GM19324 (cell line): ENCODE data around the gene CCDC13.

Experiments used
- ATAC-seq: cut with Tn5 transposase; IDR thresholded peaks from one replicate; pipeline ENCODE4 v1.9.1; 2021; ENCODE audit warnings: mild to moderate bottlenecking, moderate library complexity; ENCODE audit not compliant: unreplicated experiment, low FRiP score

The CCDC13 gene

DNA sequence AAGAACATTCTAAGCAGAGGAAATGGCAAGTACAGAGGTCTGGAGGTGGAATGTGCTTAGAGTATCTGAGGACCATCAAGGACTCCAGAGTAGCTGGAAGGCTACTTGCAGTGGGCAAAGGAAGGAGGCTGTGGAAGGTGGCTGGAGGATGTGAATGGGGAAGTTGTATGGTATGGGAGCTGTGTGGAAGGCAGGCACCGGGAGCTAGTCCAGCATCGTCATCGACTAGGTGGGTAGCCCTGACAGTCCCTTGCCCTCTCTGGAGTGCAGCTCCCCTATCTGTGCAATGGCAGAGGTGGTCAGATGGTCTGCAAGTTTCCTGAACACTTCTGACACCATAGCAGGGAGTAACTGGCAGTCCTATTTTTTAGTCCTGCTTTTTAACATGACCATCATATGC is 19.3 kb downstream of the CCDC13 start:
- no peak for ATAC-seq

DNA sequence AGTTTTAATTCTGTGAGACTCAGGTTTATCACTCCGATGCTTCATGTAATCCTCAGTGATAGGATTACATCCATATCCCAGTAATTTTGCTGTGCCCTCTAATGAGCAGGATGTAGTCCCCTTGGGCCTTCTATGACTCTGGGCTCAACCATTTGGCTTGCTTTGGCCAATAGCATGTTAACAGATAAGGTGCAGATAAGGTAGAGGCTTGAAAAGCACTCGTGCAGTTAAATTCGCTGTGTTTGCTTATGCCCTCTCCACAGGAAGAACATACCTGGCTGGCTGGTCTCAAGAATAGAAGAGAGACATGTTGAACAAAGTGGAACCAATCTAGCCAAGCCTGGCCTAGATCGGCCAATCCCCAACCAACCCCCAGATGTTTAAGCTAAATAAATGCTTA is 20.1 kb downstream of the CCDC13 start:
- no peak for ATAC-seq

DNA sequence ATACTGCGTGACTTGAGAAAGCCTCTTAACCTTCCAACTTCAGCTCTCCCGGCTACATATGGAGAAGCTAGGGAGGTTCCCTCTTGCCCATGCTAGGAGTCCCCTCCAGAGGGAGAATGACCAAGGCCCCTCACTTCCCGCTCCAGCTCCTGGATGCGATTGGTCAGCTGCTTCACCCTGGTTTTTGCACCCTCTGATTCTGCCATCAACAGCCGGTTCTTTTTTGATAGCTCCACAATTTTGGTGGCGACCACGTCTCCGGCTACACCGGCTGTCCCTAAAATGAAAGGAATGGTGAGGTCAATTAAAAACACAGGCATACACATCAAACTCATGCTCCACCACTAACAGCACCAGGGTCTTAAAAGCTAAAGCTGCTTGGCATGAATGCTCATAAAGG is 20.6 kb downstream of the CCDC13 start:
- no peak for ATAC-seq

DNA sequence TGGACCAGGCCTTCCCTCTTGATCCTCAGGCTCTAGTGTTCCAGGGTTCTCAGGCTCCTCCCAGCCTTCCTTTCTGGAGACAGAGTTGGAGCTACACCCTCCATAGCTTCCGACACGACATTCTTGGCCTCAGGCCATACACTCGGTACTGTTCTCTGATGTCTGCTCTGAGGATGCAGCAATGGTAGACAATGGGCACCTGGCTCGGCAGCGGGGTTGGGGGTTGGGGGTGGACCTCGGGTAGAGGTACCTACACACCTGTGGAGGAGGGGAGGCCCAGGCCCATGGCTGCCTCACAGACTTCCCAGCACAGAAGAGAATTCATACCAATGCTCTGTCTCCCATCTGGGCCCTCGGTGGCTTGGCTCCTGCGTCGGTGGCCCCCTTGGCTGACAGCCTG is 21.4 kb downstream of the CCDC13 start:
- ATAC-seq: no peak

GRCh38 chr3:42750834-42751233 is 22.2 kb downstream of the CCDC13 start:
- ATAC-seq: no peak

DNA sequence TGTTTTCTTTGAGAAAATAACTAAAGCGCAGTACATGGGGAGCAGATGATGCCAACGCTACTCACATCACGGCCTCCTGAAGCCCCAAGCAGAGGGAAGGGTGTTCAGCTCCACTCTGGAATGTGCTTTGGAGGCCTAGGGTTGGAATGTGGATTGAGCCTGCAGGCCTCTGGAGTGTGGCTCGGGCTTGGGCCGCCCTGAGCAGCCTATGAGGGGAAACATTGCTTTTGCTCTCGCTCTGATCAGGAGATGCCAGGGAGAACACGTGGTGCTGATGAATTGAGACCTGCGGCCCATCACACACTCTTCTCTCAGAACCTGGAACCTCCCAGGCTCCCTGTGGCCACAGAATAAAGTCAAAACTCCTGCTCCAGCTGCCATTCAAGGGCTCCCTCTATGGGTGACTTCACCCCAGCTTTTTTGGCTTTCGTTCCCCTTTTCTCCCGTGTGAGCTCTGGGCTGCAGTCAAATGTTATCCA is 23.3 kb downstream of the CCDC13 start:
- ATAC-seq: no peak

- no peak for ATAC-seq
Measured at GRCh38 chr3:42749025-42749752, 23.9 kb downstream of the CCDC13 start.

GRCh38 chr3:42747581-42747980 is 25.5 kb downstream of the CCDC13 start:
- ATAC-seq: no peak

DNA sequence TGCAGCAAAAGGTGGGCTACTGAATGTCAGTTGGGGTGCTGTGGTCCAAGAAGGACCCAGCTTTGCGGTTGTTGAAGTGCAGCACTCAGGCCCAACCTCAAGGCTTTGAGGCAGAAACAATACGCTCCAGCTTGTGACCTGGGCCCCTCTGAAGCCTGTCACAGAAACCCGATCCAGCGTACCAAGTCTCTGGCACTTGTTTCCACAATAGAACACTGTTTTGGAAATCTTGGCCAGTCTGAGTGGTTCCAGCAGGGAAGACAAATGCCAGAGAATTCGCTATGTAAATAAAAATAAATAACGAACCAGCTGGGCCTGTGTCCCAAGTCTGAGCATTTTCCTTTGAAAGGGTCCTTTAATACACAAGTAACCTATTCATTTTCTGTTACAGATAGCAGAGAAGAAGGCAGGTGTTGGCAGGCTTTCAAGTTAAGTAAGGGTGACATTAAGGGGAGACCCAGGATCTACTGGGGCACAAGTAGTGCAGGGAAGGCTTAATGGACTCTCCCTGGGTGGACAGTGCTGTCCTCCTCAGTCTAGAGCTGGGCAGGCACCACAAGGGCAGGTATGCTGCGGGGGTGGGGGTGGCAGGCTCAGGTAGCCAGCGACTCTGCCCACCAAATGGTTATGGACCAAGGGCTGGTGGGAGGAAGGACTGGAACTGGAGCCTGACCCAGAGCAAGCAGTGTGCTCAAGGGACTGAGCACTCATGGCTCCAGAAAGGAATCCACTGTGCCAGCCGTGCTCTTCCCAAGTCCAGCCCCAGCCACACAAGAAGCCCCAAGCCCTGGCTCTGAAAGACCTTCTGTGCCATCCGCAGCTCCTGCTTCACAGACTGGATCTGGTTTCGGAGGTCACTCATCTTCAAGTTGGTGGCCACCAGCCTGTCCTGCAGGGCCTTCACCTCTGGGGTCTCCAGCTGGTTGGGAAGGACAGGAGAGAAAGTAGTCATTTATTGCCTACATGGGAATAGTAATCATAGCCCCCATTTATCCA is 26.3 kb downstream of the CCDC13 start:
- ATAC-seq: no peak

DNA sequence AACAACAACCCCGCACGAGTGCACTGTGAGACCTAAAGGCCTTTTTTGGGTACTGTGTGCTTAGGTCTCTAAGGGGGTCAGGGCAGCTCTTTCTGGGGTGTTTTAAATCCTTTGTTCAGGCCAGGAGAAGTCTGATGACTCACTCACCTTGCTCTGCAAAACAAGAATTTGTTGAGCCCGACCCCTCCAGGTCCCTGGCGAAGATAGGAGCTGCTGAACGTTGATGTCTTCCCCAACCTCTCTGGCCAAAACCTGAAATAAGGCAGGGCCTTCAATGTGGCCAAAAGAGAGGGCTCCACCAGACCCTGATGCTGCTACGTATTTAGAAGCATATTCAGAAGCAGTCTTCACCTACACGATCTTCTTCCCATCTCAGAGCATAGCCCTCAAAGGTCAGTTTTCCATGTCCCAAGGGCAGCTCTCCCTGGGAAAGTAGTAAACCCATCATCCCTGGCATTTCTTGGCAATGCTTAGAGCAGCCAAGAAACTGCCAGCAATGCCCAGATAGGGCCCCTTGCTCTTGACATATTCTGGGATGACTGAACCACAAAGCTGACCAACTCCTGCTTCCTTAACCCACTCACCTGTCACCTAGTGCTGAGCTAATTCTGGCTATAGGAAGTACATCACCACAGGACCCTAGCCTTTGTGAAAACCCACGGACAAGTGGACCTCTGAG is 27.1 kb downstream of the CCDC13 start:
- ATAC-seq: no peak

DNA sequence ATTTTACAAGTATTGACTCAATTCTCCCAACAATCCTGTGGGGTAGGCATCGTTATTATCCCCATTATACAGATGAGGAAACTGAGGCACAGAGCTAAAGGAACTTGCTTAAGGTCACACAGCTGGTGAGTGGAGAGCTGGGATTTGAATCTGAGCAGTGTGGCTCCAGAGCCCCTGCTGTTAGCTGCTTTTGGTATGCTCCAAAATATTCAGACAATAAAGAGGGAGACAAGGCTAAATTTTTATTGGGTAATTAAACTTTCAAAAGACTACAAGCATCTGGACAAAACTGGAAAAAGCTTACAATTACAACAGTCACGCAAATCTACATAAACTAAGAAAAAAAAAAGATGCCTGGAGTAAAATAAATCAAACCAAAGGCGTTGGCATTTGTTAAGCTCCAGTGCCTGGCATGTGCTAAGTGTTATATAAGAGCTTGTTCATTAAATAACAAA is 27.7 kb downstream of the CCDC13 start:
- no peak for ATAC-seq

- ATAC-seq: no peak
Measured at GRCh38 chr3:42743204-42743995, 29.7 kb downstream of the CCDC13 start.

DNA sequence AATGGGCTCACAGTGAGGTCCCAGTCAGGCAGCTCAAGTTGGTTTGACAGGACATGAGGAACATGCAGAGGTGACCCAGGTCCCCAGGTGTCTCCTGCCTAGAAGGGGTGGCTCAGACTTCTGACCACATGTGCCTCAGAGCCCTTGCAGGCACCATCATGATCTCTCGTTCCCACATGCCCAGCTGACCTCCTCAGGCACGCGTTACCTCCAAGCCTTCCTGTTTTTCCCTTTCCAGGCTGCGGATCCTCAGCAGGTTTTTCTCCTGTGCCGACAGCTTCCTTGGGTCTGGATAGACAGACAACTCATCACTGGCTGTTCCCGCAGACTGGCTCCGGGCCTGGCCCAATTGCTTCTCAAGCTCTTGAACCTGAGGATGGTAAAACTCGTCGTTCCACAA is 30.4 kb downstream of the CCDC13 start:
- ATAC-seq: no peak

- ATAC-seq: no peak
Measured at GRCh38 chr3:42742259-42742658, 30.8 kb downstream of the CCDC13 start.

DNA sequence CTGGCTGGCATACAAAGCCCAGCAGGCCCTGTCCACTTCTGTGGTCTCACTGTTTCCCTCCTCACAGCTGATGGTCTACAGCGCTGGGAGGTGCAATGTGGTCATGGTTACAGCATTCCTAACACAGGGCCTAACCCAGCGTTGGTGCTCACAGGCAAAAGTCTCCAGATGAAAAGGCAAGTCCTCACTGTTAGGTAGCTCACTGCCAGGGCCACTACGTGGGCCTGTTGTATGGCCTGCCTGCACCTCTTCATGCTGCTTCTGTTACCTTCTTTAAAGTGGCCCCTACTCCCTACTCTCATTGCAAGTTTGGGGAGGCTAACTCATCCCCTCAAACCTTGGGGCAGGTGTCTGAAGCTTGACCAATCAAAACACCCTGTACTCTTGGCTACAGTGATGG is 31.3 kb downstream of the CCDC13 start:
- ATAC-seq: no peak

- ATAC-seq: no peak
Measured at GRCh38 chr3:42739401-42740158, 33.5 kb downstream of the CCDC13 start.

- no peak for ATAC-seq
Measured at GRCh38 chr3:42736531-42736930, 36.5 kb downstream of the CCDC13 start.

- ATAC-seq: no peak
Measured at GRCh38 chr3:42736081-42736480, 37.0 kb downstream of the CCDC13 start.

- ATAC-seq: no peak
Measured at GRCh38 chr3:42735615-42736014, 37.4 kb downstream of the CCDC13 start.
